HepG2 (cell line): ENCODE results near the gene RERE. TPM values are rescaled to one million over a fixed set of nuclear protein-coding genes. Genes with fewer than 3 reads are reported as not detected.

Experiments
- ATAC-seq: fragments of 200-7000 bp; cut with Tn5 transposase; 3 replicates; pipeline ENCODE4 v1.9.1; 2020; ENCODE audit warnings: mild to moderate bottlenecking, moderate library complexity
- BruUV-seq: library from RNA; stranded (reverse); fragments of 400-500 nt; replicated peaks from 2 replicates; lab custom pipeline; 2021; lab: Mats Ljungman, UMichigan
- CTCF ChIA-PET: fragments of 300-600 bp; formaldehyde crosslinking; extraction: SDS; loops from one replicate; lab custom pipeline; 2021; ENCODE audit warnings: low total read pairs, inconsistent platforms, low intra/inter-chr PET ratio; lab: Yijun Ruan, JAX
- POLR2A ChIA-PET: fragments of 350-600 bp; sonication (Branson Sonifier 250); formaldehyde crosslinking; loops from one replicate; lab custom pipeline; 2020; ENCODE audit warnings: antibody characterized with exemption, inconsistent platforms; lab: Yijun Ruan, JAX
- DNase-seq: peaks from one replicate; pipeline ENCODE4 v3.0.0-alpha.2; 2015; ENCODE audit warnings: low spot score
- FAIRE-seq: peaks from 3 replicates; lab custom pipeline; 2011; peaks lifted over from hg19 to GRCh38; lab: Jason Lieb, UNC
- H2AFZ ChIP-seq: one replicate; pipeline ENCODE4 v1.6.1; 2011; ENCODE audit warnings: low read length, inconsistent platforms
- H3K27ac ChIP-seq: fragments of 300-600 bp; 3 replicates; pipeline ENCODE4 v1.8.0; 2011; ENCODE audit warnings: mixed run types, mild to moderate bottlenecking, mixed read lengths, low read length, inconsistent platforms; ENCODE audit not compliant: insufficient read depth; ENCODE audit errors: extremely low read length
- H3K27me3 ChIP-seq, 2 experiments: fragments of 200-600 bp in 1 of 2; 2 replicates in 1 of 2; 3 replicates in 1 of 2; pipeline versions ENCODE4 v1.6.0 to v1.8.0; 2011; ENCODE audit warnings: low read length in 2 of 2, mild to moderate bottlenecking in 2 of 2, moderate library complexity in 2 of 2, inconsistent platforms in 1 of 2; ENCODE audit not compliant: insufficient read depth in 2 of 2, control insufficient read depth in 1 of 2
- H3K36me3 ChIP-seq, 2 experiments: fragments of 200-600 bp in 1 of 2; replicated peaks in 1 of 2; 2 replicates in 1 of 2; 3 replicates in 1 of 2; pipeline versions ENCODE4 v1.5.1 to v1.8.0; 2011; ENCODE audit warnings: low read length in 2 of 2, inconsistent platforms in 1 of 2; ENCODE audit not compliant: insufficient read depth in 2 of 2, control insufficient read depth in 1 of 2
- H3K4me1 ChIP-seq: 2 replicates; pipeline ENCODE4 v1.5.1; 2012; ENCODE audit warnings: low read length, inconsistent platforms; ENCODE audit not compliant: insufficient read depth
- H3K4me2 ChIP-seq: 2 replicates; pipeline ENCODE4 v1.6.0; 2011; ENCODE audit warnings: low read depth, low read length, inconsistent platforms
- H3K4me3 ChIP-seq, 3 experiments: fragments of 200-600 bp in 1 of 3; sonication (generic), shearing (Covaris generic) in 1 of 3; replicated peaks in 1 of 3; 2 replicates each; pipeline ENCODE4 v1.5.1; 2011 to 2016; ENCODE audit warnings: low read length in 3 of 3, inconsistent platforms in 2 of 3, low read depth in 2 of 3, mild to moderate bottlenecking in 2 of 3, control low read depth in 1 of 3, mixed read lengths in 1 of 3; ENCODE audit not compliant: insufficient read depth in 1 of 3
- H3K79me2 ChIP-seq: one replicate; pipeline ENCODE4 v1.6.1; 2011; ENCODE audit warnings: low read length, inconsistent platforms; ENCODE audit not compliant: insufficient read depth
- H3K9ac ChIP-seq: 2 replicates; pipeline ENCODE4 v1.6.0; 2011; ENCODE audit warnings: mild to moderate bottlenecking, low read depth, low read length, inconsistent platforms; ENCODE audit not compliant: insufficient read depth
- H3K9me3 ChIP-seq: 2 replicates; pipeline ENCODE4 v1.5.1; 2012; ENCODE audit warnings: mild to moderate bottlenecking, low read length
- H4K20me1 ChIP-seq: 2 replicates; pipeline ENCODE4 v1.6.0; 2011; ENCODE audit warnings: inconsistent platforms, mild to moderate bottlenecking, low read length, moderate library complexity; ENCODE audit not compliant: insufficient read depth
- FOXP1 ChIP-seq, 2 experiments: fragments of 450-650 bp in 1 of 2; IDR thresholded peaks; 2 replicates each; pipeline ENCODE4 v1.6.1; 2017 to 2018; ENCODE audit warnings: antibody characterized with exemption in 1 of 2
- HMG20B ChIP-seq: conservative IDR thresholded peaks from 2 replicates; pipeline ENCODE4 v1.6.1; 2016; ENCODE audit warnings: missing genetic modification reagents, missing compliant biosample characterization
- KLF12 ChIP-seq: sonication (generic); formaldehyde crosslinking; IDR thresholded peaks from 2 replicates; pipeline ENCODE4 v1.4.0; 2020; ENCODE audit warnings: missing genetic modification reagents, borderline replicate concordance
- RXRB ChIP-seq: IDR thresholded peaks from 2 replicates; pipeline ENCODE4 v1.6.1; 2016; ENCODE audit warnings: borderline replicate concordance, missing genetic modification reagents, missing compliant biosample characterization
- SKI ChIP-seq: fragments of 450-650 bp; IDR thresholded peaks from one replicate; pipeline ENCODE4 v1.6.1; 2018; ENCODE audit warnings: mild to moderate bottlenecking; ENCODE audit not compliant: partially characterized antibody
- ZFP37 ChIP-seq: sonication (generic); formaldehyde crosslinking; IDR thresholded peaks from 2 replicates; pipeline ENCODE4 v1.4.0; 2020; ENCODE audit warnings: missing genetic modification reagents, borderline replicate concordance
- ZNF331 ChIP-seq: sonication (generic); formaldehyde crosslinking; IDR thresholded peaks from 2 replicates; pipeline ENCODE4 v1.4.0; 2020; ENCODE audit warnings: missing genetic modification reagents
- WGBS: methylation state at CpG from one replicate; pipeline ENCODE4 v1.1.6; 2017; ENCODE audit warnings: low lambda C conversion rate; 5-methylcytosine and 5-hydroxymethylcytosine counted together
- in situ Hi-C: cut with HindIII; loops from 2 replicates; pipeline ENCODE4 v1.10.0; 2017; ENCODE audit warnings: low pct_unique_long_range_greater_than_20kb; ENCODE audit not compliant: extremely low pct_ligation_motif_present
- intact Hi-C: fragments of 100-400 bp; cut with micrococcal nuclease; formaldehyde crosslinking; loops from one replicate; pipeline ENCODE4 v1.10.0; 2022; ENCODE audit not compliant: unreplicated experiment
- polyA plus RNA-seq, 8 experiments: library from polyadenylated mRNA; depleted of rRNA in 3 of 8; stranded (reverse) in 7 of 8; unstranded in 1 of 8; fragments of >200 nt; fragmentation: Illumina TruSeq in 4 of 8; extraction: Trizol in 4 of 8; gene quantifications; 2 replicates each; pipeline versions ENCODE4 v1.2.1 to v1.2.3, GENCODE V29; 2011 to 2016; ENCODE audit warnings: low read depth in 4 of 8, missing spikeins in 1 of 8, mixed read lengths in 1 of 8; ENCODE audit not compliant: insufficient read depth in 1 of 8
- total RNA-seq, 5 experiments: library from RNA; depleted of rRNA; stranded (reverse); fragments of >200 nt; fragmentation: Illumina TruSeq; extraction: Trizol; gene quantifications; 2 replicates each; pipeline ENCODE4 v1.2.3, GENCODE V29; 2016; ENCODE audit warnings: low read depth in 1 of 5
- TF ChIP-seq, protein P1 (sequence below): sonication (generic); formaldehyde crosslinking; IDR thresholded peaks from 2 replicates; pipeline ENCODE4 v1.4.0; 2020; ENCODE audit warnings: mild to moderate bottlenecking, missing genetic modification reagents, borderline replicate concordance
- TF ChIP-seq, protein P2 (sequence below): sonication (generic); formaldehyde crosslinking; IDR thresholded peaks from 2 replicates; pipeline ENCODE4 v1.4.0; 2020; ENCODE audit warnings: missing genetic modification reagents, borderline replicate concordance
- TF ChIP-seq, protein P3 (sequence below): sonication (generic); formaldehyde crosslinking; IDR thresholded peaks from 2 replicates; pipeline ENCODE4 v1.5.1; 2020; ENCODE audit warnings: missing genetic modification reagents, mild to moderate bottlenecking, borderline replicate concordance

The RERE gene
- total and polyA plus RNA-seq, 2 of the 13 experiments (the other 11 are each of a cell fraction or from before 2014, with no cell fraction given), result 18.3 to 21.9 TPM

DNA sequence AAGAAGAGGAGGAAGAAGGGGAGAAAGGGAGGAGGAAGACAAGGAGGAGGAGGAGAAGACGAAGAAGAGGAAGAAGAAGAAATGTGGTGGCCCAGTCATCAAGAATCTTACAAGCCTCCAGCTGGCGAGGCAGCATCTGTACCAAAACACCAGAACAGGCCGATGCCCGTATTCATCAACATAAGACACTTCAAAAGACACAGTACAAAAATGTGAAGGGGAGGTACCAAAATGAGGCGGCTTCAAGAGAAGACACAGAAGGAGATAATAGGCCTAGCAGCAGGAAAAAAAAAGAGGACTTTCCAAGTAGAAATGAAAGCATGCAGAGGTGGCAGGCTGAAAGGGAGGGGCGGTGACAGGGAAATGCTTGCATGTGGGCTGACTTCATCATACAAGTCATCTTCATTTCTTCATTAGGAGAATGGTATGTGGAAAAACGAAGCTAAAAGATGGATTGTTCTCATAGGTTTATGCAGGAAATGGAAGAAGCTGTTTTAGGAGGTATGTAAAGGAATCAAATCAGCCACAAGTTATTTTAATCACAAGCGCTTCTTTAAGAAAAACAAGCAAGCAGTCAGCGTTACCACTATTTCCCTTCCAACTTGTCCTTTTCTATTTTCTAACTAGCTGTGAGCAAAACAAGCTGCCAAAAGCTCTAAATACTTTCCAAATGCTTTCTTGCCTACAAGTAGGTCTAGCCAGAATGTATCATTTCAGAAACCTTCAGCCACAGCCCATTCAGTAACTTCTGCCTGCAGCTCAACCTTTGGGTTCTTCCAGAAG lies 307.2 kb downstream of the RERE start:
- Histone ChIP-seq H3K27me3 (no peaks in the 10 kb centered on the region), H4K20me1 (peaks cover 23% of the 10 kb centered on the region), H3K4me1 (no peaks in the 10 kb centered on the region)
- FAIRE-seq (no peak), ATAC-seq (no peak)
- POLR2A ChIA-PET, result no interaction called here
- TF ChIP-seq FOXP1 (IDR thresholded peaks at IDR 0.05), result no peak
- no peak for TF ChIP-seq FOXP1 (CRISPR knock-in tag; IDR thresholded peaks at IDR 0.05)
- TF ChIP-seq SKI, result no peak
- no peak for TF ChIP-seq ZFP37 (CRISPR knock-in tag)
- TF ChIP-seq HMG20B (CRISPR knock-in tag), result no peak
- no peak for TF ChIP-seq KLF12
- TF ChIP-seq RXRB (CRISPR knock-in tag), result no peak
- TF ChIP-seq, protein P1, sequence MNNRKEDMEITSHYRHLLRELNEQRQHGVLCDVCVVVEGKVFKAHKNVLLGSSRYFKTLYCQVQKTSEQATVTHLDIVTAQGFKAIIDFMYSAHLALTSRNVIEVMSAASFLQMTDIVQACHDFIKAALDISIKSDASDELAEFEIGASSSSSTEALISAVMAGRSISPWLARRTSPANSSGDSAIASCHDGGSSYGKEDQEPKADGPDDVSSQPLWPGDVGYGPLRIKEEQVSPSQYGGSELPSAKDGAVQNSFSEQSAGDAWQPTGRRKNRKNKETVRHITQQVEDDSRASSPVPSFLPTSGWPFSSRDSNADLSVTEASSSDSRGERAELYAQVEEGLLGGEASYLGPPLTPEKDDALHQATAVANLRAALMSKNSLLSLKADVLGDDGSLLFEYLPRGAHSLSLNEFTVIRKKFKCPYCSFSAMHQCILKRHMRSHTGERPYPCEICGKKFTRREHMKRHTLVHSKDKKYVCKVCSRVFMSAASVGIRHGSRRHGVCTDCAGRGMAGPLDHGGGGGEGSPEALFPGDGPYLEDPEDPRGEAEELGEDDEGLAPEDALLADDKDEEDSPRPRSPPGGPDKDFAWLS (CRISPR knock-in tag), result no peak
- no peak for TF ChIP-seq ZNF331 (CRISPR knock-in tag)
- TF ChIP-seq, protein P2, sequence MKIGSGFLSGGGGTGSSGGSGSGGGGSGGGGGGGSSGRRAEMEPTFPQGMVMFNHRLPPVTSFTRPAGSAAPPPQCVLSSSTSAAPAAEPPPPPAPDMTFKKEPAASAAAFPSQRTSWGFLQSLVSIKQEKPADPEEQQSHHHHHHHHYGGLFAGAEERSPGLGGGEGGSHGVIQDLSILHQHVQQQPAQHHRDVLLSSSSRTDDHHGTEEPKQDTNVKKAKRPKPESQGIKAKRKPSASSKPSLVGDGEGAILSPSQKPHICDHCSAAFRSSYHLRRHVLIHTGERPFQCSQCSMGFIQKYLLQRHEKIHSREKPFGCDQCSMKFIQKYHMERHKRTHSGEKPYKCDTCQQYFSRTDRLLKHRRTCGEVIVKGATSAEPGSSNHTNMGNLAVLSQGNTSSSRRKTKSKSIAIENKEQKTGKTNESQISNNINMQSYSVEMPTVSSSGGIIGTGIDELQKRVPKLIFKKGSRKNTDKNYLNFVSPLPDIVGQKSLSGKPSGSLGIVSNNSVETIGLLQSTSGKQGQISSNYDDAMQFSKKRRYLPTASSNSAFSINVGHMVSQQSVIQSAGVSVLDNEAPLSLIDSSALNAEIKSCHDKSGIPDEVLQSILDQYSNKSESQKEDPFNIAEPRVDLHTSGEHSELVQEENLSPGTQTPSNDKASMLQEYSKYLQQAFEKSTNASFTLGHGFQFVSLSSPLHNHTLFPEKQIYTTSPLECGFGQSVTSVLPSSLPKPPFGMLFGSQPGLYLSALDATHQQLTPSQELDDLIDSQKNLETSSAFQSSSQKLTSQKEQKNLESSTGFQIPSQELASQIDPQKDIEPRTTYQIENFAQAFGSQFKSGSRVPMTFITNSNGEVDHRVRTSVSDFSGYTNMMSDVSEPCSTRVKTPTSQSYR (CRISPR knock-in tag), result no peak
- TF ChIP-seq, protein P3, sequence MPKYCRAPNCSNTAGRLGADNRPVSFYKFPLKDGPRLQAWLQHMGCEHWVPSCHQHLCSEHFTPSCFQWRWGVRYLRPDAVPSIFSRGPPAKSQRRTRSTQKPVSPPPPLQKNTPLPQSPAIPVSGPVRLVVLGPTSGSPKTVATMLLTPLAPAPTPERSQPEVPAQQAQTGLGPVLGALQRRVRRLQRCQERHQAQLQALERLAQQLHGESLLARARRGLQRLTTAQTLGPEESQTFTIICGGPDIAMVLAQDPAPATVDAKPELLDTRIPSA (CRISPR knock-in tag), result no peak
- TF ChIP-seq, all 625 proteins: peak for 0
- 98% methylated on average over 9 of the region's 9 CpGs for WGBS
- BruUV-seq, result no TSS peak
- Histone ChIP-seq H3K9ac (no peak overlapping the region), H3K9me3 (no peaks in the 10 kb centered on the region), H3K4me3 (no peak overlapping the region), H3K27ac (no peak overlapping the region), H3K79me2 (peaks cover 2% of the 10 kb centered on the region), H3K4me2 (no peak overlapping the region), H3K36me3 (peaks cover 14 to 50% of the 10 kb centered on the region in 2 experiments), H2AFZ (no peak overlapping the region)
- DNase-seq, result no peak
- intact Hi-C loops (no loop called here), in situ Hi-C loops (no loop called here)
- CTCF ChIA-PET, result no interaction called here
